AG04450 (cell line): ENCODE data around the gene KCTD3. TPM values are rescaled to one million over a fixed set of nuclear protein-coding genes. Genes with fewer than 3 reads are reported as not detected.

ENCODE experiments used
- CTCF ChIA-PET: fragments of 300-600, 350-600 bp; formaldehyde crosslinking; extraction: SDS; loops from one replicate; lab custom pipeline; 2022; ENCODE audit warnings: antibody characterized with exemption, inconsistent platforms; lab: Charles Lee
- POLR2A ChIA-PET: fragments of 350-600 bp; formaldehyde crosslinking; extraction: SDS; loops from one replicate; lab custom pipeline; 2021; ENCODE audit warnings: antibody characterized with exemption, inconsistent platforms; lab: Yijun Ruan, JAX
- DNase-seq: peaks from one replicate; pipeline ENCODE4 v3.0.0-alpha.2; 2011; ENCODE audit warnings: low read depth, low spot score
- H3K27ac ChIP-seq: one replicate; pipeline ENCODE4 v1.5.1; 2012; ENCODE audit warnings: low read depth, low read length, control low read depth
- H3K27me3 ChIP-seq: one replicate; pipeline ENCODE4 v1.6.0; 2012; ENCODE audit warnings: low read length; ENCODE audit not compliant: control insufficient read depth, insufficient read depth
- H3K4me3 ChIP-seq: 2 replicates; pipeline ENCODE4 v1.5.1; 2011; ENCODE audit warnings: mild to moderate bottlenecking, low read depth, low read length, control low read depth
- H3K9me3 ChIP-seq: 2 replicates; pipeline ENCODE4 v1.5.1; 2012; ENCODE audit warnings: low read length; ENCODE audit not compliant: control insufficient read depth, insufficient read depth
- CTCF ChIP-seq: IDR thresholded peaks from 2 replicates; pipeline ENCODE4 v1.5.1; 2011; ENCODE audit warnings: low read depth, low read length, control low read depth, inconsistent platforms
- polyA plus RNA-seq: library from polyadenylated mRNA; depleted of rRNA; stranded (reverse); fragments of >200 nt; gene quantifications from 2 replicates; pipeline ENCODE4 v1.2.3, GENCODE V29; 2011

The KCTD3 gene
- polyA plus RNA-seq, 1 experiment, result 85.0 TPM

DNA sequence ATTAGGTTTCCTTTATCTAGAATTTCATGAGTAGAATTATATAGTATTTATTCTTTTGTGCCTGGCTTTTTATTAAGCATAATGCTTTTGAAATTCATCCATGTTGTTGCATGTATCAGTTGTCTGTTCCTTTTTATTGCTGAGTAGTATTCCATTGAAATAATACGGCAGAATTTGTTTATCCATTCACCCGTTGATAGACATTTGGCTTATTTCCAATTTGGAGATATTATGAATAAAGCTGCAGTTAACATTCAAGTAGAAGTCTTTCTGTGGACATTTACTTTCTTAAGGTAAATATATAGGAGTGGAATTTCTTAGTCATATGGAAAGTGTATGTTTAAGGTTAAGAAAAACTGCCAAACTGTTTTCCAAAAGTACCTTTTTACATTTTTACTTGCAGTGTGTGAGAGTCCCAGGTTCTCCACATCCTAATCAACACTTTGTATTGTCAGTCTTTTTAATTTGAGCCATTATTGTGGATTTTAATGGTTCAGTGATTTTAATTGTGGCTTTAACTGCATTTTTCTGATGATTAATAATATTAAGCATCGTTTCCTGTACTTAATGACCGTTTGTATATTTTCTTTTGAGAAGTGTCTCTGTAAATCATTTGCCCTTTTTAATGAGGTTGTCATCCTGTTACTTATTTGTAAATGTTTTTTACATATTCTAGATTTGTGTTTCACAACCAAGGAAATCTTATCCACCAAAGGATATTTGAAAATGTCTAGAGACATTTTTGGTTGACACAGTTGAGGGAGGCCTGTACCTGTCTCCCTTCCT is 22.7 kb downstream of the KCTD3 start:
- H3K9me3 ChIP-seq, result no peaks in the 10 kb centered on the region; the same call in 1 of the 2 replicates
- ChIA-PET POLR2A (no interaction called here), CTCF (interaction anchor here (1.1 kb wide), 1 partner anchor 22 kb away, joined by 3 read pairs; no protein-coding TSS in a partner anchor)
- no peak overlapping the region for H3K27ac ChIP-seq
- H3K27me3 ChIP-seq, result no peaks in the 10 kb centered on the region
- no peak for DNase-seq
- TF ChIP-seq CTCF, result no peak
- H3K4me3 ChIP-seq, result no peak overlapping the region

DNA sequence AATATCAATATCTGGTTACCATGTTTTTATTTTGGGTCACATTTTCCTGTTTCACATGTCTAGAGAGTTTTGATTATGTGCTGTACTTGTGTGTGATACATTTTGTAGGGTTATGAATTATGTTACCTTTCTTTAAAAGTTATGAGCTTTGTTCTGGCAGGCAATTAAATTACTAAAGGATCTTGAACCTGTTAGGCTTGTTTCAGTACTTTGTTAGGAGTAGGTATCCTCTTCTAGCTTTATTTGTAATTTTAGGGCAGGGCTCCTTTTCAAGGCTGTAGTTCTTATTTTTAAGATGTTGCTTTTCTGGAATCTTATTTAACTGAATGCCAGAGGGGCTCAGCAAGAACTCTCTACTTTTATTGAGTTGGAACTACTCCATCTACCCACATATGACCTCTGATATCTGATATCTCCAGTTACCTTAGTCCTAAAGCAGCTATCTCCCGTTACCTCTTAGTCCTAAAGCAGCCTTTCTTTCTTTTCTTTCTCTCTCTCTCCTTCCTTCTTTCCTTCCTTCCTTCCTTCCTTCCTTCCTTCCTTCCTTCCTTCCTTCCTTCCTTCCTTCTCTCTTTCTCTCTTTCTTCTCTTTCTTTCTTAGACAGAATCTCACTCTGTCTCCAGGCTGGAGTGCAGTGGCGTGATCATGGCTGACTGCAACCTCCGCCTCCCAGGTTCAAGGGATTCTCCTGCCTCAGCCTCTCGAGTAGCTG is 23.8 kb downstream of the KCTD3 start:
- TF ChIP-seq CTCF, result no peak
- Histone ChIP-seq H3K4me3 (no peak overlapping the region), H3K27me3 (no peaks in the 10 kb centered on the region), H3K9me3 (no peaks in the 10 kb centered on the region; the same call in 1 of the 2 replicates), H3K27ac (no peak overlapping the region)
- ChIA-PET POLR2A (no interaction called here), CTCF (interaction anchor here (1.0 to 1.1 kb wide), 2 partner anchors 16 to 23 kb away, joined by 3 read pairs; no protein-coding TSS in a partner anchor)
- DNase-seq, result no peak

GRCh38 chr1:215594640-215595039 is 27.5 kb downstream of the KCTD3 start:
- Histone ChIP-seq H3K27me3 (no peaks in the 10 kb centered on the region), H3K27ac (no peak overlapping the region), H3K4me3 (no peak overlapping the region), H3K9me3 (no peaks in the 10 kb centered on the region; the same call in 1 of the 2 replicates)
- no peak for DNase-seq
- TF ChIP-seq CTCF, result no peak
- ChIA-PET POLR2A (interaction anchor here (1.2 kb wide), 1 partner anchor 26 kb away, joined by 3 read pairs; no protein-coding TSS in a partner anchor), CTCF (interaction anchor here (1.2 kb wide), 1 partner anchor 13 kb away, joined by 4 read pairs; no protein-coding TSS in a partner anchor)

DNA sequence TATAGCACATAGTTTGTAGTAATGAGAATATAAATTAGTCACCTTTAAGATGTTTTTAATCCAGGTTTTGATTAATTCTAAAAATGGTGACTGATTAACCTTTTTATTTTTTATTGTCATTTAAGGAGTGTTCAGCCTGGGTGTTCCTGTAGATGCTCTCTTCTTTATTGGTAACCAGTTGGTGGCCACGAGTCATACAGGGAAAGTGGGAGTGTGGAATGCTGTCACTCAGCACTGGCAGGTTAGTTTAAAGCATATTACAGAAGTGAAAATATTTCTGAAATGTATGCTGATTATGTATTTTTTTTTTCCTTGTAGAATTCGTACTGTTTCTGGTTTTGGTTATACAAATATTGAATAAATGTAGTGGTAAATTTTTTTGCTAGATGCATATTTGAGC is 28.1 kb downstream of the KCTD3 start:
- Histone ChIP-seq H3K27ac (no peak overlapping the region), H3K27me3 (no peaks in the 10 kb centered on the region), H3K4me3 (no peak overlapping the region), H3K9me3 (no peaks in the 10 kb centered on the region; the same call in 1 of the 2 replicates)
- no peak for DNase-seq
- POLR2A ChIA-PET, result interaction anchor here (1.2 kb wide), 1 partner anchor 27 kb away, joined by 3 read pairs; no protein-coding TSS in a partner anchor
- CTCF ChIA-PET, result interaction anchor here (1.2 kb wide), 1 partner anchor 12 kb away, joined by 4 read pairs; no protein-coding TSS in a partner anchor
- no peak for TF ChIP-seq CTCF
